B cell (primary cell): ENCODE data around the gene PCDHA1.

ENCODE experiments used
- EZH2 ChIP-seq: IDR thresholded peaks from 2 replicates; pipeline ENCODE4 v1.6.1; 2012; ENCODE audit warnings: borderline replicate concordance, low read depth, mild to moderate bottlenecking, moderate library complexity, low read length; ENCODE audit not compliant: insufficient read depth, poor library complexity, severe bottlenecking
- TF ChIP-seq, protein P1 (sequence below): fragments of 200-600 bp; IDR thresholded peaks from one replicate; pipeline ENCODE4 v1.8.0; 2022; ENCODE audit warnings: antibody characterized with exemption, mild to moderate bottlenecking

DNA sequence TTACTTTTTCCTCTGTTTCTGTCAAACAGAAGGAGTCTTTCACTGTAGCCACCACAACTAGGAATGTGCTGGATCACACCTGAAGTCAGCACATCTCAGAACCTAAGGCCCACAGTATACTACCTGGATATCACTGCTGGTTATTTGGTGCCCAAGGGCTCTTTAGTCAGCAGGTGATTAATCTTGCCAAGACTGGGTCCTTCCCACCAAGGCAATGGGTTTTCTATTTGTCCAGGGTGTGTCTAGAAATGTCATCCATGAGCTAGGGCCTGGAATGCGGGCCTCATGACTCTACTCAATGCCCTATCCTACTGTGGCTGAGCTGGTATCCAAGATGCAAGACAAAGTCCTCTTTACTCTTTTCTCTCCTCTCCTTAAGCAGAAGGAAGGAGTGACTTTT, 130.4 kb downstream of the PCDHA1 start:
- TF ChIP-seq, protein P1, sequence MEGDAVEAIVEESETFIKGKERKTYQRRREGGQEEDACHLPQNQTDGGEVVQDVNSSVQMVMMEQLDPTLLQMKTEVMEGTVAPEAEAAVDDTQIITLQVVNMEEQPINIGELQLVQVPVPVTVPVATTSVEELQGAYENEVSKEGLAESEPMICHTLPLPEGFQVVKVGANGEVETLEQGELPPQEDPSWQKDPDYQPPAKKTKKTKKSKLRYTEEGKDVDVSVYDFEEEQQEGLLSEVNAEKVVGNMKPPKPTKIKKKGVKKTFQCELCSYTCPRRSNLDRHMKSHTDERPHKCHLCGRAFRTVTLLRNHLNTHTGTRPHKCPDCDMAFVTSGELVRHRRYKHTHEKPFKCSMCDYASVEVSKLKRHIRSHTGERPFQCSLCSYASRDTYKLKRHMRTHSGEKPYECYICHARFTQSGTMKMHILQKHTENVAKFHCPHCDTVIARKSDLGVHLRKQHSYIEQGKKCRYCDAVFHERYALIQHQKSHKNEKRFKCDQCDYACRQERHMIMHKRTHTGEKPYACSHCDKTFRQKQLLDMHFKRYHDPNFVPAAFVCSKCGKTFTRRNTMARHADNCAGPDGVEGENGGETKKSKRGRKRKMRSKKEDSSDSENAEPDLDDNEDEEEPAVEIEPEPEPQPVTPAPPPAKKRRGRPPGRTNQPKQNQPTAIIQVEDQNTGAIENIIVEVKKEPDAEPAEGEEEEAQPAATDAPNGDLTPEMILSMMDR, result no peak
- no peak for TF ChIP-seq EZH2
